Esophagus squamous epithelium (tissue), 4 donors: ENCODE data around the gene VOPP1.

Experiments
- CTCF ChIP-seq, 6 experiments: fragments of 450-650 bp in 4 of 6; fragments of 200-600 bp in 2 of 6; sonication (generic) in 2 of 6; IDR thresholded peaks; one replicate each; pipeline ENCODE4 v1.5.1; 2016 to 2019; ENCODE audit warnings: antibody characterized with exemption in 6 of 6, mild to moderate bottlenecking in 4 of 6, moderate library complexity in 4 of 6
- POLR2A ChIP-seq, 4 donors: fragments of 450-650 bp; IDR thresholded peaks; one replicate each; pipeline ENCODE4 v1.6.1; 2017; ENCODE audit warnings: antibody characterized with exemption in 4 of 4, mild to moderate bottlenecking in 4 of 4, moderate library complexity in 3 of 4

- no peak for TF ChIP-seq POLR2A (IDR thresholded peaks at IDR 0.05)
- TF ChIP-seq CTCF (IDR thresholded peaks at IDR 0.05) = no peak
Measured at GRCh38 chr7:55569797-55570196, 2.5 kb downstream of the VOPP1 start.
